CD4-positive, alpha-beta T cell treated with Interleukin-2 at 100 ng/mL for 4 hours (primary cell): ENCODE results near the gene CUL3.

Experiments
- DNase-seq: peaks from one replicate; pipeline ENCODE4 v3.0.0-alpha.2; 2020; ENCODE audit warnings: low spot score

Gene CUL3

DNA sequence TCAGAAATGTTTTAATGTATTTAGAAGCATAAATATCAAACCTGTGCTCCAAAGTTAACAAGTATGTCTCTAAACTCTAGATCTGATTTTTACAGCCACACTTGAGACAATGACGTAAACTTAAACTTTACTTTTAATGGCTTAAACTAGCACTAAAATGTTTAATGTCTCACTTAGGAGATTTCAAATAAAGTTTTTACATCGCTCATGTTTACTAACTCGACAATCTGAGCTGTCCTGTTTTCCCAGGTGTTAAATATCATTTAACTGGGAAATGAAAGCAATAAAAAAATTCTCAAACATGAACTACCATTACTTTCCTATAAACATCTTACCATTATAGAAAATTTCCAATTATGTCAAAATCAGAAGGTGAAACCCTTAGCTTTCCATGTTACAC is 113.0 kb downstream of the CUL3 start:
- no peak for DNase-seq

DNA sequence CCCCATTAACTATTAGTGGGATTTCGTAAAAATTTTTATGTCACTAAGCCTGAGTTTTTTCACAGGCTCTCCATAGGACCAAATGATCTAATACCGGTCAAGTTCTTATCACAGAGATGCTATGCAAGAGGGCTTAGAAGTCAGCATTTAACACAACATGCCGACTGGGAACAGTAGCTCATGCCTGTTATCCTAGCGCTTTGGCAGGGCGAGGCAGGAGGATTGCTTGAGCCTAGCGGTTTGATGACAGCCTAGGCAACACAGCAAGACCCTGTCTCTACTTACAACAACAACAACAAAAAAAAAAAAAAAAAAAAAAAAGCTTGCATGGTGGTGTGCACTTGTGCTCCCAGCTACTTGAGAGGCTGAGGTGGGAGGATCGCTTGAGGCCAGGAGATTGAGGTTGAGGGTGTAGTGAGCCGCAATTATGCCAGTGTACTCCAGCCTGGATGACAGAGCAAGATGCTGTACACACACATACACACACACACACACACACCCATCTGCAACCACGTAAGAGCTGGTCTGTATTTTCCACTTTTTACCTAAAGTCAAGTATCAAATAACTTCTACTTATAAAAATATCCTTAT is 115.7 kb downstream of the CUL3 start:
- DNase-seq: no peak

- DNase-seq: no peak
Observed at GRCh38 chr2:224466304-224466895, 118.8 kb downstream of the CUL3 start.

GRCh38 chr2:224461391-224461790 is 123.8 kb downstream of the CUL3 start:
- no peak for DNase-seq

GRCh38 chr2:224457408-224458096 is 127.6 kb downstream of the CUL3 start:
- no peak for DNase-seq

GRCh38 chr2:224453892-224454291 is 131.3 kb downstream of the CUL3 start:
- no peak for DNase-seq

GRCh38 chr2:224449212-224450147 is 135.7 kb downstream of the CUL3 start:
- peak; percentile 12 for DNase-seq

GRCh38 chr2:224448236-224448635 is 136.9 kb downstream of the CUL3 start:
- DNase-seq: no peak

- DNase-seq: no peak
Observed at GRCh38 chr2:224444783-224445182, 140.4 kb downstream of the CUL3 start.

- no peak for DNase-seq
Observed at GRCh38 chr2:224444021-224444420, 141.1 kb downstream of the CUL3 start.

DNA sequence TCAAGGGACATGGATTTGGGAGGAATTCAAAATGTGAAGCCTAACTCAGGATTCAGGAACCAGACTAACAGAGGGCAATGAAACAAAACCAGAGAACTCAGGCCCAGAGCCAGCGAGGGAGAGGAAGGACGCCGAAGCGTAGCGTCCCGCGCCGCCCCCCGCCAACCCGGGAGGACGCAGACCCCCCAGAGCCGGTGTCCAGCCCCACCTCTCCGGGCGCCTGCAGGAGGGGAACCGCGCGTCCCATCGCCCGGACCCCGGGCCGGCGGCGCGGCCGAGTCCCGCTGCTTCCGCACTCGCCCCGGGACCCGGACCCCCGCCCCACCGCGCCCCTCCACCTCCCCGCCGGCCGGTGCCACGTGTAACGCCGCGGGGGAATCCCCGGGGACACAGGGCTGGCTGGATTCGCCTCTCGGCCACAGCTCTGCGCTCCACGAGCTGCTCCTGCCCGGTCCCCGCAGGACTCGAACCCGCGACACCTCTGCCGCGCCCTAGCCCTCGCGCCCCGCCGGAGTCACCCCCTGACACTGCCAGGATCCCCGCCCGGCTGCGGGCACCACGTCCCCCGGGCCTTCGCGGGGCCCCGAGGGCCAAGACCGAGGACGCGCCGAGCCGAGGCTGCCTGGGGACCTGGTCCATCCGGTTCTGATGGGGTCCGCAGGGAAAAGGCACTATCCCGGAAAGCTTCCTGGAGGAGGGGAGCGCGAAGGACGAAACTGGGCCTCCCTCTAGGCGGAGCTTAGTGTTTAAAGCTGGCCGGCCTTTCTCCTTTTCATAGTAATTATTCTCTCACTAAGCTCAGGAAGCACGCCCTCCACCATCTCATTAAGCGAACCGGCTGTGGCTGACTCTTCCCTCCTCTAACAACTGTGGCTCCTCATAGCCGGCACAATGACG is 142.8 kb downstream of the CUL3 start:
- no peak for DNase-seq

- no peak for DNase-seq
Observed at GRCh38 chr2:224440988-224441387, 144.2 kb downstream of the CUL3 start.

DNA sequence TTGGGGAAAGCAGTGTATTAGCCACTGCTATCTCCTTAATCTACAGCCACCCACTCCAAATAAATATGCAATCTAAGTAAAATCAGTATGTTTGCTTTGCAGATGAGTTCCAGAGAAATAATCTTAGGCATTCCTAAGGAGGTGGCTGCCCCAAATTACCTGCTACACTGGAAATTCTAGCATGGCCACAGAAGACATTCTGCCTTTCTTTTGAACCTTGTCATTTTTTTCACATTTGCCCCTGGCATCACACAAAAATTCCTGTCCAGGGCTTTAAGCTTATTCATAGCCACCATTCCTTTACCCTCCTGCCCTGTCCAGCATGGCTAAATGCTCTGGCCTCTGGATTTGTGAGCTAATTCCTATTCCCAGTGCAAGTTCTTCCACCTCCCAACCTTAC is 146.4 kb downstream of the CUL3 start:
- DNase-seq: no peak

DNA sequence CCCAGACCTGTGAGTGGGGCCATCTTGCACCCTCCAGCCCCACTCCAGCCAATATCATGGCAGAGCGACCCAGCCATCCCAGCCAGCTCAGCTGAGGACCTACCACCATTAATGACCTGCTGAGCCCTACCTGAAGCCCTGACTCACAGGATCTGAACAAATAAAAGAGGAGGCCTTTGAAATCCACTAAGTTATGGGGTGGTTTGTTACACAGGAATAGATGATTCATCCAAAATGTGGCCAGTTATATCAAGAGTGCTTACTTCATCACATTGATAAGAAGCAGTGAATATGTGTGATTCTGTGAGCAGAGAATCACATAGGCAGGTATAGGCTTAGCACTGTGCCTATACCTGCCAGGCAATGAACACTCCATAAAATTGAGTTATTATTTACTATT is 148.5 kb downstream of the CUL3 start:
- no peak for DNase-seq

DNA sequence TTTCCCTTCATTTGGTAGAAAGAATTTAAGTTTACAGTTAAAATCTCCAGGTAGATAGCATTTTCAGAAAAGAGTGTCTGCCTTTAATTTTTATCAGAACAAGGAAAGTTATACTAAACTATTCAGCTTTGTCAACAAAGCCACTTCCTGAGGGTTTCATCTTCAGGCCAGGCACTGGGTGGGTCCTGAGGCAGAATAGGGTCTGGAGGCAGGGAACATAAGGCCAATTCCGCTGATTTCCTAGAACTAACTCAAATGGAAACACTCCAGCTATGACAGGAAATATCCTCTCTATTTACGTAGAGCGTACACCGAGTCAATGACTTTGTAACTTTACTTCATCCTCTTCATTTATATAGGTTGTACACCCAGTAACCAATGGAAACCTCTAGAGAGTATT is 150.5 kb downstream of the CUL3 start:
- no peak for DNase-seq

- DNase-seq: no peak
Observed at GRCh38 chr2:224433442-224433841, 151.7 kb downstream of the CUL3 start.

GRCh38 chr2:224432003-224432579 is 153.1 kb downstream of the CUL3 start:
- DNase-seq: no peak

GRCh38 chr2:224429441-224429810 is 155.7 kb downstream of the CUL3 start:
- DNase-seq: no peak

DNA sequence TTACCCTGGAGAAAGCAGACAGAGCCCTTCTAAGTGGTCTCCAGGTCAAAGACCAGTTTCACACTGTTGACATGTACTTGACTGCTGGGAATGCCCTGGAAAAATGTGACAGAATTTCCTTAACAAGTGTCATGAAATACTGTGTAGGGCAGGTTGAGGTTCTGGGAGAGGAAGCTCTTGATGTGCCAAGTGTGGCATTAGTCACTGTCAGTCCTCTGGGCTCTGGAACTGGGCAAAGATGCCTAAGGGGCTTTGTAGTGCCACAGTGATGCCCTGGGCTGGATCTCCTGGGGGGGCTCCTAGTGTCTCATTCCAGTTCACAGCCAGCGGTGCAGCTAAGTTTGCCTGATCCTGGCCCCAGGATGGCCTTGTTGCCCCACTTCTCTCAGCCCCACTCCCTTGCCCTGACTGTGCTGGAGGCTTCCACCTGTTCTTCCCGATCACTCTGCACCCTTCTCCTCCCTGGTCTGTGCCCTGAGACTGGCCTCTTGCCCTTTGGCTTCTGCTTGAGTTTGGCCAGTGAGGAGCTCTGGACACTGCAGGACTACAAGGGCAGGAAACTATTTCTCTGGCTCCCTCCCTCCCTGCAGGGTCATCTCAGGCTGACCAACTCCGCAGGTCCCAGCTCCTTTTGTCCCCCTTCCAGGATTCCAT is 156.2 kb downstream of the CUL3 start:
- DNase-seq: no peak

- DNase-seq: no peak
Observed at GRCh38 chr2:224427471-224427870, 157.7 kb downstream of the CUL3 start.

DNA sequence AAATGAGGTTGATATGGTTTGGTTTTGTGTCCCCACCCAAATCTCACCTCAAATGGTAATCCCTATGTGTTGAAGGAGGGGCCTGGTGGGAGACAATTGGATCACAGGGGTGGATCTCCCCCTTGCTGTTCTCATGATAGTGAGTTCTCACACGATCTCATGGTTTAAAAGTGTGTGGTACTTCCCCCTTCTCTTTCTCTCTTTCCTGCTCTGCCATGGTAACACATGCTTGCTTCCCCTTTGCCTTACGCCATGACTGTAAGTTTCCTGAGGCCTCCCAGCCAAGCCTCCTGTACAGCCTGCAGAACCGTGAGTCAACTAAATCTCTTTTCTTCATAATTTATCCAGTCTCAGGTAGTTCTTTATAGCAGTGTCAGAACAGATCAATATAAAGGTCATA is 158.5 kb downstream of the CUL3 start:
- no peak for DNase-seq
